ENCODE measurements around the gene PADI4. TPM values are rescaled to one million over a fixed set of nuclear protein-coding genes. Genes with fewer than 3 reads are reported as not detected.

Gene PADI4
- total and polyA plus RNA-seq, 2 of the 8 experiments (the other 6 are each of a cell fraction or from before 2014, with no cell fraction given) = 0.29 TPM; not detected in 1

GRCh38 chr1:17397910-17398695, 90.1 kb downstream of the PADI4 start:
- H3K79me1 ChIP-seq (ENCODE audit: low read depth, low read length) = no peaks in the 10 kb centered on the region; the same call in 1 of the 2 replicates
- no peak overlapping the region for H2AFZ ChIP-seq (ENCODE audit: low read length)
- no peak overlapping the region for H4K91ac ChIP-seq (replicated peaks; ENCODE audit: insufficient read length, low read length)
- no peaks in the 10 kb centered on the region for H3K23me2 ChIP-seq (ENCODE audit: low read depth, low read length)
- H3K4me1 ChIP-seq (replicated peaks in 1 of 4; ENCODE audit: control insufficient read depth in 3 of 4, insufficient read depth in 4 of 4, low read length in 3 of 4) = peaks cover 0 to 7% (median 2%) of the 10 kb centered on the region in 4 experiments; a peak in 2 of 7 replicates
- H3K36me3 ChIP-seq (ENCODE audit: control insufficient read depth in 2 of 4, insufficient read depth in 4 of 4, low read length in 3 of 4) = no peaks in the 10 kb centered on the region
- no peak overlapping the region for H3K18ac ChIP-seq (ENCODE audit: extremely low read depth, low read length)
- no peak overlapping the region for H3K56ac ChIP-seq (replicated peaks; ENCODE audit: insufficient read length, low read depth, low read length)
- H2BK5ac ChIP-seq (ENCODE audit: low read depth, low read length) = no peak overlapping the region
- H2BK12ac ChIP-seq (ENCODE audit: low read depth, low read length) = no peak overlapping the region
- no peak overlapping the region for H2BK15ac ChIP-seq (ENCODE audit: low read length)
- WGBS, 2 experiments (ENCODE audit: extremely low coverage in 1 of 2, insufficient coverage in 1 of 2, insufficient read length in 1 of 2, insufficient replicate concordance in 2 of 2, low coverage in 1 of 2, low lambda C conversion rate in 2 of 2, missing lambda C conversion rate in 1 of 2) = 89% methylated on average over 7 of the region's 7 CpGs; no CpG with 5 or more reads in 1 of the 2 experiments
- H3K23ac ChIP-seq (ENCODE audit: insufficient read length) = no peak overlapping the region
- no peak overlapping the region for H2BK20ac ChIP-seq (ENCODE audit: low read length)
- CTCF ChIA-PET (ENCODE audit: partially characterized antibody) = interaction anchor here (0.9 to 2.4 kb wide), 7 partner anchors 8 to 61 kb away, joined by 3 to 10 read pairs (median 4); no protein-coding TSS in a partner anchor
- no peak overlapping the region for H4K5ac ChIP-seq (ENCODE audit: insufficient read length, low read depth, low read length)
- no peak overlapping the region for H3K27ac ChIP-seq (ENCODE audit: low read depth, low read length)
- no peaks in the 10 kb centered on the region for H4K20me1 ChIP-seq (replicated peaks in 1 of 2; ENCODE audit: control insufficient read depth in 1 of 2, insufficient read depth in 2 of 2, low read length in 2 of 2)
- DNase-seq (ENCODE audit: low read depth in 1 of 2, low spot score in 2 of 2) = no peak
- no peak overlapping the region for H3K4ac ChIP-seq (replicated peaks; ENCODE audit: insufficient read length, low read depth, low read length)
- H2AK5ac ChIP-seq (ENCODE audit: low read depth, low read length) = no peak overlapping the region
- no peaks in the 10 kb centered on the region; a peak in 1 of 7 replicates for H3K27me3 ChIP-seq (replicated peaks in 1 of 4; ENCODE audit: control insufficient read depth in 3 of 4, extremely low read depth in 1 of 4, insufficient read depth in 3 of 4, low read length in 3 of 4)
- no peak overlapping the region for H3K4me3 ChIP-seq (ENCODE audit: extremely low read depth in 1 of 4, insufficient read depth in 2 of 4, low read depth in 3 of 4, low read length in 4 of 4)
- no peak for FAIRE-seq
- H3K4me2 ChIP-seq (ENCODE audit: insufficient read depth in 1 of 2, low read depth in 2 of 2, low read length in 2 of 2) = no peak overlapping the region
- POLR2A ChIA-PET (ENCODE audit: partially characterized antibody) = interaction anchor here (1.2 to 4.2 kb wide), 2 partner anchors 8 to 11 kb away, joined by 4 to 24 read pairs; no protein-coding TSS in a partner anchor
- H4K8ac ChIP-seq (ENCODE audit: extremely low read depth, insufficient read depth, low read length) = no peak overlapping the region
- H3K9me3 ChIP-seq (ENCODE audit: insufficient read depth in 2 of 2, low read depth in 1 of 2, low read length in 1 of 2) = no peaks in the 10 kb centered on the region
- no peaks in the 10 kb centered on the region for H3K79me2 ChIP-seq (ENCODE audit: control insufficient read depth in 1 of 2, insufficient read depth in 2 of 2, low read length in 2 of 2)
- no peak overlapping the region for H2BK120ac ChIP-seq (replicated peaks; ENCODE audit: low read depth, low read length)
- H3K14ac ChIP-seq (ENCODE audit: insufficient read length) = no peak overlapping the region
- H3K9ac ChIP-seq (replicated peaks in 1 of 4; ENCODE audit: extremely low read depth in 1 of 4, low read depth in 3 of 4, low read length in 3 of 4) = no peak overlapping the region
- TF ChIP-seq CTCF (IDR thresholded peaks at IDR 0.05; ENCODE audit: control extremely low read depth in 1 of 3, insufficient read depth in 1 of 3, low read depth in 1 of 3, low read length in 3 of 3) = no peak
- TF ChIP-seq POLR2AphosphoS5 (IDR thresholded peaks at IDR 0.05; ENCODE audit: low read depth, low read length) = no peak
- TF ChIP-seq SUZ12 (IDR thresholded peaks at IDR 0.05; ENCODE audit: low read length) = no peak
- no peak for TF ChIP-seq SRF (IDR thresholded peaks at IDR 0.05; ENCODE audit: low read depth, low read length)
- no peak for TF ChIP-seq PHF8 (conservative IDR thresholded peaks at IDR 0.05; ENCODE audit: low read depth, low read length)
- TF ChIP-seq POU5F1 (IDR thresholded peaks at IDR 0.05; ENCODE audit: low read depth, low read length) = no peak
- TF ChIP-seq NANOG (IDR thresholded peaks at IDR 0.05; ENCODE audit: insufficient read depth, low read depth, low read length, poor library complexity, severe bottlenecking) = no peak

Data from H1 (cell line).